Keratinocyte (primary cell): ENCODE results near the gene CTCFL. TPM values are rescaled to one million over a fixed set of nuclear protein-coding genes. Genes with fewer than 3 reads are reported as not detected.
"Not testable (repeated sequence)": the region's sequence is repeated elsewhere in the genome, so short reads cannot be mapped to it uniquely, and the experiment has no call there.

Experiments used
- DNase-seq: peaks from one replicate; pipeline ENCODE4 v3.0.0-alpha.2; 2011; ENCODE audit warnings: low read depth, missing footprints, low spot score
- FAIRE-seq: peaks from 2 replicates; lab custom pipeline; 2011; peaks lifted over from hg19 to GRCh38; lab: Jason Lieb, UNC
- H2AFZ ChIP-seq: 2 replicates; pipeline ENCODE4 v1.6.0; 2012; ENCODE audit warnings: low read length, control low read depth, inconsistent platforms; ENCODE audit not compliant: control insufficient read depth
- H3K27ac ChIP-seq: 2 replicates; pipeline ENCODE4 v1.5.1; 2011; ENCODE audit warnings: low read length; ENCODE audit not compliant: control insufficient read depth, insufficient read depth
- H3K27me3 ChIP-seq: 3 replicates; pipeline ENCODE4 v1.6.0; 2011; ENCODE audit warnings: low read length; ENCODE audit not compliant: control insufficient read depth, insufficient read depth; ENCODE audit errors: extremely low read depth
- H3K36me3 ChIP-seq, 2 experiments: 2 replicates in 1 of 2; 3 replicates in 1 of 2; pipeline ENCODE4 v1.5.1; 2011; ENCODE audit warnings: low read length in 2 of 2, mild to moderate bottlenecking in 1 of 2; ENCODE audit not compliant: control insufficient read depth in 2 of 2, insufficient read depth in 2 of 2; ENCODE audit errors: extremely low read depth in 1 of 2
- H3K4me1 ChIP-seq: 3 replicates; pipeline ENCODE4 v1.5.1; 2011; ENCODE audit warnings: low read length; ENCODE audit not compliant: control insufficient read depth, insufficient read depth; ENCODE audit errors: extremely low read depth
- H3K4me2 ChIP-seq: 3 replicates; pipeline ENCODE4 v1.6.0; 2011; ENCODE audit warnings: low read depth, low read length; ENCODE audit not compliant: control insufficient read depth, insufficient read depth; ENCODE audit errors: extremely low read depth
- H3K4me3 ChIP-seq, 3 experiments: fragments of 200-600 bp in 1 of 3; sonication (generic) in 1 of 3; 2 replicates in 2 of 3; 3 replicates in 1 of 3; pipeline ENCODE4 v1.5.1; 2011 to 2016; ENCODE audit warnings: low read length in 3 of 3, mild to moderate bottlenecking in 3 of 3, control low read depth in 2 of 3, inconsistent platforms in 1 of 3, low read depth in 1 of 3, mixed read lengths in 1 of 3, mixed run types in 1 of 3, moderate library complexity in 1 of 3; ENCODE audit not compliant: control insufficient read depth in 2 of 3, insufficient read depth in 2 of 3; ENCODE audit errors: extremely low read depth in 1 of 3
- H3K79me2 ChIP-seq: 2 replicates; pipeline ENCODE4 v1.6.0; 2012; ENCODE audit warnings: low read length; ENCODE audit not compliant: control insufficient read depth, insufficient read depth
- H3K9ac ChIP-seq: 3 replicates; pipeline ENCODE4 v1.6.0; 2011; ENCODE audit warnings: low read length; ENCODE audit not compliant: control insufficient read depth, insufficient read depth; ENCODE audit errors: extremely low read depth
- H3K9me1 ChIP-seq: 3 replicates; pipeline ENCODE4 v1.6.0; 2011; ENCODE audit warnings: low read length; ENCODE audit not compliant: control insufficient read depth, insufficient read depth; ENCODE audit errors: extremely low read depth
- H3K9me3 ChIP-seq: 2 replicates; pipeline ENCODE4 v1.5.1; 2012; ENCODE audit warnings: low read depth, low read length; ENCODE audit not compliant: control insufficient read depth
- H4K20me1 ChIP-seq: 3 replicates; pipeline ENCODE4 v1.6.0; 2011; ENCODE audit warnings: low read length; ENCODE audit not compliant: control insufficient read depth, insufficient read depth; ENCODE audit errors: extremely low read depth
- EZH2 ChIP-seq: IDR thresholded peaks from one replicate; pipeline ENCODE4 v1.6.1; 2012; ENCODE audit warnings: inconsistent platforms, mild to moderate bottlenecking, low read length, moderate library complexity
- dilution Hi-C: fragments of 300-500 bp; cut with MboI; formaldehyde crosslinking; loops from one replicate; pipeline ENCODE4 v1.7.0; 2020; ENCODE audit warnings: low sequenced_read_pairs; ENCODE audit not compliant: extremely low pct_ligation_motif_present
- polyA plus RNA-seq, 5 experiments: library from polyadenylated mRNA; depleted of rRNA in 3 of 5; stranded (reverse) in 3 of 5; stranded (forward) in 1 of 5; unstranded in 1 of 5; fragments of >200 nt; gene quantifications; 1 replicate in 1 of 5; 2 replicates in 3 of 5; 3 replicates in 1 of 5; pipeline versions ENCODE4 v1.2.1 to v1.2.3, GENCODE V29; 2011 to 2012; ENCODE audit warnings: missing spikeins in 2 of 5, low read depth in 1 of 5, low replicate concordance in 1 of 5
- TF ChIP-seq, protein P1 (sequence below), 3 experiments: IDR thresholded peaks in 1 of 3; conservative IDR thresholded peaks in 1 of 3; optimal IDR thresholded peaks in 1 of 3; 2 replicates in 2 of 3; 3 replicates in 1 of 3; pipeline versions ENCODE3 to v1.5.1; 2011; ENCODE audit warnings: low read length in 3 of 3, mild to moderate bottlenecking in 3 of 3, moderate library complexity in 2 of 3, control low read depth in 1 of 3, inconsistent platforms in 1 of 3; ENCODE audit not compliant: insufficient read depth in 2 of 3; ENCODE audit errors: extremely low read depth in 1 of 3

The CTCFL gene
- polyA plus RNA-seq, 1 donor (not counting 4 experiments of a cell fraction or from before 2014, with no cell fraction given) = not detected

DNA sequence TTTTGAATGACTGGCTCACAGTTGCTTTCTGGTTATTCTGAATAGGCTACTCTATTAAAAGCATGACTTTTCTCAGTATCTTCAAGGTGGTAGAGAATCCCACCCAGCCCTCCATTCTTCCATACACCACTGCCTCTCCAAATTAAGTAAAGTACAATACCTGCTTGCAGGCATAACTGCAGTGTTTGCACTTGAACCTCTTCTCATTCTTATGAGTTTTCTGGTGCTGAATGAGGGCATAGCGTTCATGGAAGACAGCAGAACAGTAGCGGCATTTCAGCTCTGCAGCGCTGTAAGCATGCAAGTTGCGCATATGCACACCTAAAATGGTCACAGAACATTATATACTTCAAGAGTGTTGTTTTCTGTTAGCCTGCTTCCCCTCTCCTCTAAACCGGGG is 12.5 kb downstream of the CTCFL start:
- H3K4me3 ChIP-seq = no peak overlapping the region
- H3K9ac ChIP-seq = no peak overlapping the region
- no peaks in the 10 kb centered on the region for H4K20me1 ChIP-seq
- H2AFZ ChIP-seq = no peak overlapping the region
- H3K9me3 ChIP-seq = no peaks in the 10 kb centered on the region
- peaks cover 13% of the 10 kb centered on the region for H3K27me3 ChIP-seq
- DNase-seq = no peak
- no peaks in the 10 kb centered on the region for H3K79me2 ChIP-seq
- no peak for FAIRE-seq
- H3K4me2 ChIP-seq = no peak overlapping the region
- H3K36me3 ChIP-seq = no peaks in the 10 kb centered on the region
- dilution Hi-C loops = no loop called here
- TF ChIP-seq EZH2 = no peak
- TF ChIP-seq, protein P1, sequence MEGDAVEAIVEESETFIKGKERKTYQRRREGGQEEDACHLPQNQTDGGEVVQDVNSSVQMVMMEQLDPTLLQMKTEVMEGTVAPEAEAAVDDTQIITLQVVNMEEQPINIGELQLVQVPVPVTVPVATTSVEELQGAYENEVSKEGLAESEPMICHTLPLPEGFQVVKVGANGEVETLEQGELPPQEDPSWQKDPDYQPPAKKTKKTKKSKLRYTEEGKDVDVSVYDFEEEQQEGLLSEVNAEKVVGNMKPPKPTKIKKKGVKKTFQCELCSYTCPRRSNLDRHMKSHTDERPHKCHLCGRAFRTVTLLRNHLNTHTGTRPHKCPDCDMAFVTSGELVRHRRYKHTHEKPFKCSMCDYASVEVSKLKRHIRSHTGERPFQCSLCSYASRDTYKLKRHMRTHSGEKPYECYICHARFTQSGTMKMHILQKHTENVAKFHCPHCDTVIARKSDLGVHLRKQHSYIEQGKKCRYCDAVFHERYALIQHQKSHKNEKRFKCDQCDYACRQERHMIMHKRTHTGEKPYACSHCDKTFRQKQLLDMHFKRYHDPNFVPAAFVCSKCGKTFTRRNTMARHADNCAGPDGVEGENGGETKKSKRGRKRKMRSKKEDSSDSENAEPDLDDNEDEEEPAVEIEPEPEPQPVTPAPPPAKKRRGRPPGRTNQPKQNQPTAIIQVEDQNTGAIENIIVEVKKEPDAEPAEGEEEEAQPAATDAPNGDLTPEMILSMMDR (optimal IDR thresholded peaks at IDR 0.05 in 1 of 3, IDR thresholded peaks at IDR 0.05 in 1 of 3, conservative IDR thresholded peaks at IDR 0.05 in 1 of 3; ENCODE audit: extremely low read depth in 1 of 3, insufficient read depth in 2 of 3, low read length in 3 of 3) = no peak
- no peaks in the 10 kb centered on the region for H3K4me1 ChIP-seq
- no peaks in the 10 kb centered on the region for H3K9me1 ChIP-seq
- H3K27ac ChIP-seq = no peak overlapping the region

DNA sequence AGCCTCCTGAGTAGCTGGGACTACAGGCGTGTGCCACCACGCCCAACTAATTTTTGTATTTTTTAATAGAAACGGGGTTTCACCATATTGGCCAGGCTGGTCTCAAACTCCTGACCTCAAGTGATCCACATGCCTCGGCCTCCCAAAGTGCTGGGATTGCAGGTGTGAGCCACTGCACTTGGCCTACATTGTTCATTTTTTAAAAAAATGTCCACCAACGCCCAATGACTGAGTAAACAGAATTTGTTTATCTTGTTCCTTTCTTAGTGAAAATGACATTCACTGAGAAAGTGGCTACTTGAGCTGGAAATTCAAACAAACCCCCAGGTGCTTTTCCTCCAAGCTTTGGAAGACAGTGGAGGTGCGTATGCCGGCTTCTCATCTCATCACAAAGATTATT is 13.2 kb downstream of the CTCFL start:
- H4K20me1 ChIP-seq, H3K9me3 ChIP-seq, FAIRE-seq, H3K79me2 ChIP-seq, H3K36me3 ChIP-seq, H3K9ac ChIP-seq, H3K4me3 ChIP-seq, dilution Hi-C loops, H3K4me2 ChIP-seq, H3K27ac ChIP-seq, H3K9me1 ChIP-seq, DNase-seq, H3K4me1 ChIP-seq, H2AFZ ChIP-seq: not testable (repeated sequence)
- H3K27me3 ChIP-seq = peaks cover 18% of the 10 kb centered on the region

DNA sequence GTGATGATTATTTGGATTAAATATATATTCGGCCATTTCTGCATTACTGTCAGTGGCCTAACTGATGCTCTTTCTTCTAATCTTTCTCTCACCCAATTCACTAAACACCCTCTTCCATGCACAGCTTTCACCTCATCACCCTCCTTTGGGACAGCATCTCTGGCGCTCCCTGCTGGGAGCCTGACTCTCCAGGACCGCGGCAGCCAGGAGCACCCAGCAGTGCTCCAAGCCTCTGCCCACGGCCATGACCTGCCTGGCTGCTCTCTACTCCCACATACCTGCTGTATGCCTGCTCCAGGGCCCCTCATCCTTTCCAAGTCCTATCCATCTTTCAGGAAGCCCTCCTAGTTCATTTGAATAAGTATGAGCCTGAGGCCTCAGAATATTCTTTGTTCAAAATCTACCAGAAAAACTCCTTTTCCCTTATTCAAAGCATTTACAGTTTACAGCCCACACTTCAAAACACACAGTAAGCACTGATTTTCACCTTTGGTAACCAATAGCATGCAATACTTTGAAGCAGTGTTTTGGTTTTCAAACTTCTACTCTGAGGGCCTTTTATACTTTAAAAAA is 15.2 kb downstream of the CTCFL start:
- Histone ChIP-seq H2AFZ (no peak overlapping the region), H3K9me3 (no peaks in the 10 kb centered on the region), H3K9me1 (no peaks in the 10 kb centered on the region), H3K4me2 (no peak overlapping the region), H3K9ac (no peak overlapping the region), H3K4me1 (no peaks in the 10 kb centered on the region), H3K79me2 (no peaks in the 10 kb centered on the region), H3K27me3 (peaks cover 18% of the 10 kb centered on the region), H4K20me1 (no peaks in the 10 kb centered on the region), H3K36me3 (no peaks in the 10 kb centered on the region), H3K4me3 (no peak overlapping the region), H3K27ac (no peak overlapping the region)
- DNase-seq (no peak), FAIRE-seq (no peak)
- TF ChIP-seq, protein P1 (optimal IDR thresholded peaks at IDR 0.05 in 1 of 3, IDR thresholded peaks at IDR 0.05 in 1 of 3, conservative IDR thresholded peaks at IDR 0.05 in 1 of 3; ENCODE audit: extremely low read depth in 1 of 3, insufficient read depth in 2 of 3, low read length in 3 of 3) = peak; percentile 57 to 79 (median 73)
- no peak for TF ChIP-seq EZH2
- dilution Hi-C loops = no loop called here
